IPS-15b (cell line): ENCODE results near the gene ANKRD22.
"Not testable (repeated sequence)": the region's sequence is repeated elsewhere in the genome, so short reads cannot be mapped to it uniquely, and the experiment has no call there.

Source experiments
- H3K27me3 ChIP-seq: one replicate; pipeline ENCODE4 v1.6.1; 2013; ENCODE audit warnings: low read length; ENCODE audit not compliant: control insufficient read depth, insufficient read depth
- H3K36me3 ChIP-seq: one replicate; pipeline ENCODE4 v1.6.1; 2013; ENCODE audit warnings: low read length; ENCODE audit not compliant: control insufficient read depth, insufficient read depth
- H3K4me1 ChIP-seq: one replicate; pipeline ENCODE4 v1.6.1; 2013; ENCODE audit warnings: mild to moderate bottlenecking, low read length; ENCODE audit not compliant: control insufficient read depth, insufficient read depth
- H3K4me3 ChIP-seq: one replicate; pipeline ENCODE4 v1.5.1; 2013; ENCODE audit warnings: low read depth, low read length
- H3K9ac ChIP-seq: one replicate; pipeline ENCODE4 v1.6.1; 2013; ENCODE audit warnings: low read depth, mild to moderate bottlenecking, low read length
- H3K9me3 ChIP-seq: one replicate; pipeline ENCODE4 v1.6.1; 2013; ENCODE audit warnings: mild to moderate bottlenecking, low read length; ENCODE audit not compliant: control insufficient read depth, insufficient read depth

The ANKRD22 gene

GRCh38 chr10:88888810-88889445, 37.3 kb upstream of the ANKRD22 start:
- Histone ChIP-seq H3K4me1 (peaks cover 7% of the 10 kb centered on the region), H3K9me3 (no peaks in the 10 kb centered on the region), H3K4me3 (no peak overlapping the region), H3K36me3 (no peaks in the 10 kb centered on the region), H3K9ac (no peak overlapping the region), H3K27me3 (no peaks in the 10 kb centered on the region)

GRCh38 chr10:88886557-88886956, 34.9 kb upstream of the ANKRD22 start:
- H3K4me1 ChIP-seq: no peaks in the 10 kb centered on the region
- no peaks in the 10 kb centered on the region for H3K36me3 ChIP-seq
- H3K4me3 ChIP-seq: no peak overlapping the region
- no peak overlapping the region for H3K9ac ChIP-seq
- H3K27me3 ChIP-seq: peaks cover 4% of the 10 kb centered on the region
- H3K9me3 ChIP-seq: no peaks in the 10 kb centered on the region

GRCh38 chr10:88883448-88883809, 31.8 kb upstream of the ANKRD22 start:
- H3K4me1 ChIP-seq: peaks cover 4% of the 10 kb centered on the region
- no peaks in the 10 kb centered on the region for H3K36me3 ChIP-seq
- no peak overlapping the region for H3K4me3 ChIP-seq
- peaks cover 22% of the 10 kb centered on the region for H3K27me3 ChIP-seq
- no peak overlapping the region for H3K9ac ChIP-seq
- no peaks in the 10 kb centered on the region for H3K9me3 ChIP-seq

- H3K4me1 ChIP-seq: not testable (repeated sequence)
- peaks cover 25% of the 10 kb centered on the region for H3K27me3 ChIP-seq
Observed at GRCh38 chr10:88882646-88883447, 31.2 kb upstream of the ANKRD22 start.

GRCh38 chr10:88881922-88882645, 30.4 kb upstream of the ANKRD22 start:
- H3K9me3 ChIP-seq: no peaks in the 10 kb centered on the region
- H3K27me3 ChIP-seq: peaks cover 25% of the 10 kb centered on the region
- H3K9ac ChIP-seq: no peak overlapping the region
- H3K36me3 ChIP-seq: no peaks in the 10 kb centered on the region
- peaks cover 4% of the 10 kb centered on the region for H3K4me1 ChIP-seq
- H3K4me3 ChIP-seq: no peak overlapping the region

More at GRCh38 chr10:88882646-88883447, 31.2 kb upstream of the ANKRD22 start:
- H3K9ac ChIP-seq, H3K36me3 ChIP-seq, H3K4me3 ChIP-seq, H3K9me3 ChIP-seq: not testable (repeated sequence)

GRCh38 chr10:88881320-88881719, 29.7 kb upstream of the ANKRD22 start:
- peak overlapping the region; percentile 80 for H3K4me3 ChIP-seq
- no peaks in the 10 kb centered on the region for H3K36me3 ChIP-seq
- no peaks in the 10 kb centered on the region for H3K9me3 ChIP-seq
- no peak overlapping the region for H3K9ac ChIP-seq
- H3K27me3 ChIP-seq: peaks cover 25% of the 10 kb centered on the region
- H3K4me1 ChIP-seq: peaks cover 4% of the 10 kb centered on the region

GRCh38 chr10:88880282-88881076, 28.8 kb upstream of the ANKRD22 start:
- peak overlapping the region; percentile 17 for H3K9ac ChIP-seq
- H3K27me3 ChIP-seq: peaks cover 25% of the 10 kb centered on the region
- H3K36me3 ChIP-seq: no peaks in the 10 kb centered on the region
- no peaks in the 10 kb centered on the region for H3K9me3 ChIP-seq
- peaks cover 4% of the 10 kb centered on the region for H3K4me1 ChIP-seq
- peak overlapping the region; percentile 80 for H3K4me3 ChIP-seq

- H3K4me1 ChIP-seq: peaks cover 4% of the 10 kb centered on the region
- H3K27me3 ChIP-seq: peaks cover 25% of the 10 kb centered on the region
- H3K36me3 ChIP-seq: no peaks in the 10 kb centered on the region
- no peaks in the 10 kb centered on the region for H3K9me3 ChIP-seq
- peak within 1 kb of the TSS; percentile 80 for H3K4me3 ChIP-seq
- H3K9ac ChIP-seq: peak within 1 kb of the TSS; percentile 32
Observed at GRCh38 chr10:88879534-88880281, 28.1 kb upstream of the ANKRD22 start, which contains the start of gene STAMBPL1. TSS of gene STAMBPL1 (plus strand) at chr10:88880245. CDS start at chr10:88901709, 21,464 bp downstream.

- H3K27me3 ChIP-seq: peaks cover 25% of the 10 kb centered on the region
- H3K36me3 ChIP-seq: no peaks in the 10 kb centered on the region
- peaks cover 4% of the 10 kb centered on the region for H3K4me1 ChIP-seq
- no peak overlapping the region for H3K4me3 ChIP-seq
- H3K9me3 ChIP-seq: no peaks in the 10 kb centered on the region
- H3K9ac ChIP-seq: no peak overlapping the region
Observed at GRCh38 chr10:88877298-88877697, 25.7 kb upstream of the ANKRD22 start.

- Histone ChIP-seq H3K9ac (no peak overlapping the region), H3K4me3 (no peak overlapping the region), H3K4me1 (peaks cover 4% of the 10 kb centered on the region), H3K27me3 (peaks cover 17% of the 10 kb centered on the region), H3K36me3 (no peaks in the 10 kb centered on the region), H3K9me3 (no peaks in the 10 kb centered on the region)
Observed at GRCh38 chr10:88875081-88875480, 23.4 kb upstream of the ANKRD22 start.

GRCh38 chr10:88874281-88874680, 22.6 kb upstream of the ANKRD22 start:
- Histone ChIP-seq H3K4me1 (no peaks in the 10 kb centered on the region), H3K9ac (no peak overlapping the region), H3K9me3 (no peaks in the 10 kb centered on the region), H3K4me3 (no peak overlapping the region), H3K27me3 (peaks cover 12% of the 10 kb centered on the region), H3K36me3 (no peaks in the 10 kb centered on the region)
